Liver (tissue), 9 donors: ENCODE results near the gene PRDM1. TPM values are rescaled to one million over a fixed set of nuclear protein-coding genes. Genes with fewer than 3 reads are reported as not detected.

Source experiments
- DNase-seq: peaks from one replicate; pipeline ENCODE4 v3.0.0-alpha.2; 2017; ENCODE audit warnings: low spot score
- H3K27ac ChIP-seq, 2 donors: one replicate each; pipeline ENCODE4 v1.7.0; 2013; ENCODE audit warnings: inconsistent platforms in 2 of 2, low read length in 2 of 2, control low read depth in 1 of 2, low read depth in 1 of 2, mild to moderate bottlenecking in 1 of 2
- H3K27me3 ChIP-seq, 4 donors: one replicate each; pipeline versions ENCODE4 v1.6.1 to v1.7.0; 2013; ENCODE audit warnings: low read length in 3 of 4, inconsistent platforms in 1 of 4, mild to moderate bottlenecking in 1 of 4, moderate library complexity in 1 of 4; ENCODE audit not compliant: control insufficient read depth in 4 of 4, insufficient read depth in 4 of 4
- H3K36me3 ChIP-seq, 4 donors: one replicate each; pipeline versions ENCODE4 v1.6.1 to v1.7.0; 2013; ENCODE audit warnings: low read length in 3 of 4, mild to moderate bottlenecking in 3 of 4, low read depth in 1 of 4, moderate library complexity in 1 of 4; ENCODE audit not compliant: control insufficient read depth in 4 of 4, insufficient read depth in 3 of 4
- H3K4me1 ChIP-seq, 4 donors: one replicate each; pipeline versions ENCODE4 v1.6.1 to v1.7.0; 2013; ENCODE audit warnings: low read length in 3 of 4, mild to moderate bottlenecking in 3 of 4, moderate library complexity in 1 of 4; ENCODE audit not compliant: control insufficient read depth in 4 of 4, insufficient read depth in 4 of 4
- H3K4me3 ChIP-seq, 3 donors: one replicate each; pipeline versions ENCODE4 v1.6.1 to v1.7.0; 2013; ENCODE audit warnings: low read length in 3 of 3, control low read depth in 1 of 3, low read depth in 1 of 3, mild to moderate bottlenecking in 1 of 3
- H3K9ac ChIP-seq, 2 donors: one replicate each; pipeline ENCODE4 v1.7.0; 2013; ENCODE audit warnings: low read length in 2 of 2, mild to moderate bottlenecking in 2 of 2, moderate library complexity in 2 of 2, control low read depth in 1 of 2, low read depth in 1 of 2
- H3K9me3 ChIP-seq, 4 donors: one replicate each; pipeline versions ENCODE4 v1.6.1 to v1.7.0; 2013; ENCODE audit warnings: low read length in 3 of 4; ENCODE audit not compliant: control insufficient read depth in 4 of 4
- CTCF ChIP-seq: fragments of 150-350 bp; IDR thresholded peaks from 2 replicates; pipeline ENCODE4 v1.5.1; 2017; ENCODE audit warnings: improper control_type of control experiment, low read depth, low read length; ENCODE audit not compliant: missing input control
- EGR1 ChIP-seq, 2 donors: IDR thresholded peaks; 2 replicates each; pipeline ENCODE4 v1.6.1; 2016 to 2018; ENCODE audit warnings: antibody characterized with exemption in 2 of 2, low read depth in 2 of 2
- FOXA2 ChIP-seq: IDR thresholded peaks from 2 replicates; pipeline ENCODE4 v1.6.1; 2016; ENCODE audit warnings: antibody characterized with exemption
- GABPA ChIP-seq, 2 donors: IDR thresholded peaks in 1 of 2; conservative IDR thresholded peaks in 1 of 2; 2 replicates each; pipeline ENCODE4 v1.6.1; 2016; ENCODE audit warnings: antibody characterized with exemption in 2 of 2, mild to moderate bottlenecking in 1 of 2, moderate library complexity in 1 of 2
- HNF4A ChIP-seq, 2 donors: conservative IDR thresholded peaks; 2 replicates each; pipeline ENCODE4 v1.6.1; 2016; ENCODE audit warnings: antibody characterized with exemption in 2 of 2, mild to moderate bottlenecking in 2 of 2
- HNF4G ChIP-seq: IDR thresholded peaks from 2 replicates; pipeline ENCODE4 v1.6.1; 2016; ENCODE audit warnings: antibody characterized with exemption
- JUND ChIP-seq, 2 donors: IDR thresholded peaks; 2 replicates each; pipeline ENCODE4 v1.6.1; 2016; ENCODE audit warnings: antibody characterized with exemption in 2 of 2
- NR2F2 ChIP-seq: IDR thresholded peaks from 2 replicates; pipeline ENCODE4 v1.6.1; 2016; ENCODE audit warnings: antibody characterized with exemption
- RAD21 ChIP-seq, 2 donors: IDR thresholded peaks; 2 replicates each; pipeline ENCODE4 v1.6.1; 2016; ENCODE audit warnings: antibody characterized with exemption in 2 of 2, mild to moderate bottlenecking in 2 of 2
- RXRA ChIP-seq, 2 donors: IDR thresholded peaks; 2 replicates each; pipeline ENCODE4 v1.6.1; 2017 to 2018; ENCODE audit warnings: antibody characterized with exemption in 2 of 2, mild to moderate bottlenecking in 1 of 2
- SP1 ChIP-seq: IDR thresholded peaks from 2 replicates; pipeline ENCODE4 v1.6.1; 2018; ENCODE audit warnings: antibody characterized with exemption, mild to moderate bottlenecking
- TAF1 ChIP-seq: conservative IDR thresholded peaks from 2 replicates; pipeline ENCODE4 v1.6.1; 2016; ENCODE audit warnings: antibody characterized with exemption, mild to moderate bottlenecking
- YY1 ChIP-seq: IDR thresholded peaks from 2 replicates; pipeline ENCODE4 v1.6.1; 2016; ENCODE audit warnings: antibody characterized with exemption, mild to moderate bottlenecking
- ZBTB33 ChIP-seq: IDR thresholded peaks from 2 replicates; pipeline ENCODE4 v1.6.1; 2016; ENCODE audit warnings: antibody characterized with exemption
- WGBS: extraction: QIAGEN DNeasy Blood & Tissue Kit; methylation state at CpG from one replicate; pipeline ENCODE4 v1.1.7; 2013; 5-methylcytosine and 5-hydroxymethylcytosine counted together
- polyA plus RNA-seq, 2 donors: library from polyadenylated mRNA; stranded (reverse) in 1 of 2; unstranded in 1 of 2; fragments of 200-250 nt in 1 of 2; fragments of >200 nt in 1 of 2; fragmentation: Nextera tagmentation in 1 of 2; extraction: Ambion mirVana in 1 of 2; gene quantifications; one replicate each; pipeline versions ENCODE4 v1.2.1 to v1.2.3, GENCODE V29; 2013 to 2015
- total RNA-seq, 2 donors: library from RNA; depleted of rRNA; stranded (reverse); fragments of >200 nt; gene quantifications; one replicate each; pipeline ENCODE4 v1.2.3, GENCODE V29; 2014
- TF ChIP-seq, protein P1 (sequence below): IDR thresholded peaks from 2 replicates; pipeline ENCODE4 v1.6.1; 2016; ENCODE audit warnings: antibody characterized with exemption
- TF ChIP-seq, protein P2 (sequence below): IDR thresholded peaks from 2 replicates; pipeline ENCODE4 v1.6.1; 2016; ENCODE audit warnings: antibody characterized with exemption
- donor health status: healthy.
- donor health status: healthy.
- donor health status: healthy.
- donor health status: healthy.
- donor health status: healthy.

PRDM1 gene
- total and polyA plus RNA-seq, 4 donors, result 0.37 to 2.8 (median 0.65) TPM

DNA sequence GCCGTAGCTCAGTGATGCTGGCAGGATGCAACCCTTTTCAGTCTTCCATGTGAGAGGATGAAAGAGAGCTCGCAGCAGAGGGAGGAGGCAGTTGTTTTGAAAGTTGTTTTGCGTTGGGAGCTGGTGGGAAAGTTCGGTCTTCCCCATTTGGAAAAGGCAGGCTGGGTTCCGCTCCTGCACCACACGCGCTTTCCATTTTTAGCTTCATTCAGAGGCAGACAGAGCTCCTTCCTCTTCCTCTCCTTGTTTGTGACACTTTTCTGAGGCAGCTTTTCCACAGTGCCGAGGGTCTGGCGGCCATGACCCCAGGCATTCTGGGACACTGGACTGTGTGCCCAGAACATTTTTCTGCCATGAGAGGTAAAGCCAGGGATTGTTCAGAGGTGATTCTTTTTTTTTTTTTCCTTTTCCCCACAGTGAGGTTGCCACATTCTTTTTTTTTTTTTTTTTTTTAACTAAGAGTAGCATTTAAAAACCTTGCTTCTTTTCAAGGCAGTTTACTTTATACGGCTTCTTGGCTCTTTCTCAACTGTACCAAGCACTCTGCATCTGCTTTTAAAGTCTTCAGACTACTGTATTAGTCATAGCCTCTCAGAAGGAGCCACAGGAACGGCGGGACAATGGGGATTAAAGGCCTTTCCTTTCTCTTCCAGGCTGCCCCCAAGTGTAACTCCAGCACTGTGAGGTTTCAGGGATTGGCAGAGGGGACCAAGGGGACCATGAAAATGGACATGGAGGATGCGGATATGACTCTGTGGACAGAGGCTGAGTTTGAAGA is 1.6 kb downstream of the PRDM1 start:
- H3K4me1 ChIP-seq, result peaks cover 2 to 14% (median 5%) of the 10 kb centered on the region in 4 donors
- H3K9ac ChIP-seq, result peak overlapping the region in 1 of 2 donors; percentile 44
- no peaks in the 10 kb centered on the region for H3K9me3 ChIP-seq
- no peak for DNase-seq
- TF ChIP-seq GABPA (IDR thresholded peaks at IDR 0.05 in 1 of 2, conservative IDR thresholded peaks at IDR 0.05 in 1 of 2) (no peak), TAF1 (no peak), YY1 (no peak), RXRA (IDR thresholded peaks at IDR 0.05) (no peak), HNF4G (no peak)
- TF ChIP-seq, protein P1, sequence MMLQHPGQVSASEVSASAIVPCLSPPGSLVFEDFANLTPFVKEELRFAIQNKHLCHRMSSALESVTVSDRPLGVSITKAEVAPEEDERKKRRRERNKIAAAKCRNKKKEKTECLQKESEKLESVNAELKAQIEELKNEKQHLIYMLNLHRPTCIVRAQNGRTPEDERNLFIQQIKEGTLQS, result no peak
- H3K4me3 ChIP-seq, result no peak overlapping the region
- no peaks in the 10 kb centered on the region for H3K36me3 ChIP-seq
- peaks cover 3 to 7% (median 5%) of the 10 kb centered on the region in 4 donors for H3K27me3 ChIP-seq
- WGBS, result 31% methylated on average over 13 of the region's 13 CpGs
- peak overlapping the region; percentile 19 to 36 for H3K27ac ChIP-seq

GRCh38 chr6:106090001-106090400 is 3.9 kb downstream of the PRDM1 start:
- Histone ChIP-seq H3K4me1 (peaks cover 2 to 14% (median 5%) of the 10 kb centered on the region in 4 donors), H3K27ac (no peak overlapping the region), H3K9ac (no peak overlapping the region), H3K36me3 (no peaks in the 10 kb centered on the region), H3K9me3 (no peaks in the 10 kb centered on the region), H3K27me3 (peaks cover 0 to 5% (median 3%) of the 10 kb centered on the region in 4 donors), H3K4me3 (no peak overlapping the region)
- TF ChIP-seq RAD21 (IDR thresholded peaks at IDR 0.05), result peak; percentile 13 to 26
- no peak for TF ChIP-seq CTCF
- no peak for DNase-seq
- 60% methylated on average over 4 of the region's 4 CpGs for WGBS

GRCh38 chr6:106092279-106092678 is 6.1 kb downstream of the PRDM1 start:
- Histone ChIP-seq H3K27me3 (peaks cover 3 to 7% (median 3%) of the 10 kb centered on the region in 4 donors), H3K27ac (no peak overlapping the region), H3K4me1 (peaks cover 0 to 2% (median 0%) of the 10 kb centered on the region in 4 donors), H3K9ac (no peak overlapping the region), H3K36me3 (no peaks in the 10 kb centered on the region), H3K9me3 (no peaks in the 10 kb centered on the region), H3K4me3 (no peak overlapping the region)
- 81% methylated on average over 5 of the region's 5 CpGs for WGBS
- no peak for DNase-seq
- no peak for TF ChIP-seq HNF4G
- no peak for TF ChIP-seq GABPA (IDR thresholded peaks at IDR 0.05 in 1 of 2, conservative IDR thresholded peaks at IDR 0.05 in 1 of 2)
- TF ChIP-seq TAF1, result no peak
- no peak for TF ChIP-seq HNF4A (conservative IDR thresholded peaks at IDR 0.05)
- TF ChIP-seq CTCF, result no peak
- TF ChIP-seq JUND (IDR thresholded peaks at IDR 0.05), result no peak
- TF ChIP-seq NR2F2, result no peak
- no peak for TF ChIP-seq FOXA2
- TF ChIP-seq, protein P1, result no peak
- TF ChIP-seq ZBTB33, result no peak
- TF ChIP-seq SP1, result no peak
- TF ChIP-seq, protein P2, sequence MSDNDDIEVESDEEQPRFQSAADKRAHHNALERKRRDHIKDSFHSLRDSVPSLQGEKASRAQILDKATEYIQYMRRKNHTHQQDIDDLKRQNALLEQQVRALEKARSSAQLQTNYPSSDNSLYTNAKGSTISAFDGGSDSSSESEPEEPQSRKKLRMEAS, result no peak
- TF ChIP-seq EGR1 (IDR thresholded peaks at IDR 0.05; ENCODE audit: low read depth in 2 of 2), result no peak
- no peak for TF ChIP-seq RXRA (IDR thresholded peaks at IDR 0.05)
